ENCODE data around the gene EIF3B.
"Not testable (repeated sequence)": the region's sequence is repeated elsewhere in the genome, so short reads cannot be mapped to it uniquely, and the experiment has no call there.

Gene EIF3B

DNA sequence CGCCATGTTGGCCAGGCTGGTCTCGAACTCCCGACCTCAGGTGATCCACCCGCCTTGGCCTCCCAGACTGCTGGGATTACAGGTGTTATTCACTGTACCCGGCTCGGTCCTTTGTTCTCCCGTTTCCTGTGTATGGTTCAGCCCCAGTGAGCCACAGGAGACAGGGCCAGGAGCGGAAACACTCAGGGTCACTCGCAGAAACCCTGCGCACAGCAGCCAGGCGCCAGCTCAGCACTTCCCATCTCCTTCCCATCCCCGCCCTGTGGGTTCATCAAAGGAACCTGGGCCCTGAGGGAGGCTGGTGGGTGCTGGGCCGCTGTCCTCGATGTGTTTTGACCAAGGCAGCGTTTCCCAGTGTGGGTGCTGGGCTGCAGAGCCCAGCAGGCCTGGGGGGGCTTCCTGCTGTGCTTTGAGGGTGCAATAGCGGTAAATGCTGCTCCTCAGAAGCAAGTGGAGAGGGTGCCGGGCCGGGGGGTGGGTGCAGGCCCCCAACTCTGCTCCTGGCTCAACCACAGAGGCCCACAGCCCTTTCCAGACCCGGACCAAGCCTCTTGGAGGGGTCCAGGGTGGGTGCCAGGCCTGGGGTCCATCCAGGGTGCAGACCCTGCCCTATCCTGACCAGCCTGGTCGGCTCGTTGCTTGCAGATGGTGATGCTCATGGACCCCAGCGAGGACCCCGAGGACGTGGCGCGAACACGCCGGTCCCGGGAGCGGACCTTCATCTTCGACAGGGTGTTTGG lies 33.4 kb downstream of the EIF3B start:
- DNase-seq = no peak
- intact Hi-C loops (cut with DNase I) = no loop called here

GRCh38 chr7:2388637-2388954 lies 34.0 kb downstream of the EIF3B start:
- intact Hi-C loops (cut with DNase I) = no loop called here
- no peak for DNase-seq

DNA sequence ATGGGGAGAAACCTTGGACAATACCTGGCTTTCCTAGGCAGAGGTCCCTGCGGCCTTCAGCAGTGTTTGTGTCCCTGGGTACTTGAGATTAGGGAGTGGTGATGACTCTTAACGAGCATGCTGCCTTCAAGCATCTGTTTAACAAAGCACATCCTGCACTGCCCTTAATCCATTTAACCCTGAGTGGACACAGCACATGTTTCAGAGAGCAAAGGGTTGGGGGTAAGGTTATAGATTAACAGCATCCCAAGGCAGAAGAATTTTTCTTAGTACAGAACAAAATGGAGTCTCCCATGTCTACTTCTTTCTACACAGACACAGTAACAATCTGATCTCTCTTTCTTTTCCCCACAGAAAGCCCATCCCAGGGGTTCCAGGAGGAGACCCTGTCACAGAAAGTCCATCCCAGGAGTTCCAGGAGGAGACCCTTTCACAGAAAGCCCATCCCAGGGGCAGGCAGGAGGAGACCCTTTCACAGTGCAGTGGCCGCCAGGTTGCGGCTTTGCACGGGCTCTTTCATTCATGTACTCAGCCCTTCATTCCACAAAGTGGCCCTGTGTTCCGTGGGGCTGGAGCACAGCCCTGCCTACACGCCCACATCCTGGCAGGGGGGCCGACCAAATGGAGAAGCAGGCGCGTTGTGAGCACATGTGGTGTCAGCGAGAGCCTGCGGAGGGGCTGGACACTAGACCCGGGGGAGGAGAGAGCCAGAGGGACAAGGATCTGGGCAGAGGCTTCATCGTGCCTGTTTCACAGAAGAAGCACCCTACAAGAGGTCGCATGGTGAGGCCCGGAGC lies 35.6 kb downstream of the EIF3B start:
- peak; percentile 49 to 85 (median 74) for DNase-seq

GRCh38 chr7:2393706-2394105 lies 39.1 kb downstream of the EIF3B start:
- intact Hi-C loops (cut with DNase I) = no loop called here
- DNase-seq = no peak

More for the DNA sequence above, 35.6 kb downstream of the EIF3B start:
- intact Hi-C loops (cut with DNase I) = not testable (repeated sequence)

DNA sequence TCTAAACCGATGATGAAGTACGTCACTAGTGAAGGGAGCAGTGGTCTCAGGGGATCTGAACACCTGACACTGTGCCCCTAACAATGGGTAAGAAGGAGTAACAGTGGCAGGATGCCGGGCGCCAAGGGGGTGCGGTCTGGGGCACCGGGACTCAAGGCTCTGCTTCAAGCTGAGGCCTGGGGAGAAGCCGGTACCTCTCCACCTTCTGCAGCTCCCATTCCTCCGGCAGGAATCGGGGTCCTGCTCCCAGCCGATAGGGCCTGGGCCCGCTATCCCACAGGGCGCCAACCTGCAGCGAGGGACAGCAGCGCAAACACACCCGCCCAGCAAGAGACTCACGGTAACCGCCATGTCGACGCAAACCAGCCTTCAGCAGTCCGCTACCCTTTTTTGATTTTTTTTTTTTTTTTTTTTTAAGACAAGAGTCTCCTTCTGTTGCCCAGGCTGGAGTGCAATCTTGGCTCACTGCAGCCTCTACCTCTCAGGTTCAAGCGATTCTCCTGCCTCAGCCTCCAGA lies 40.0 kb downstream of the EIF3B start:
- no peak for DNase-seq
- intact Hi-C loops (cut with DNase I) = no loop called here

DNA sequence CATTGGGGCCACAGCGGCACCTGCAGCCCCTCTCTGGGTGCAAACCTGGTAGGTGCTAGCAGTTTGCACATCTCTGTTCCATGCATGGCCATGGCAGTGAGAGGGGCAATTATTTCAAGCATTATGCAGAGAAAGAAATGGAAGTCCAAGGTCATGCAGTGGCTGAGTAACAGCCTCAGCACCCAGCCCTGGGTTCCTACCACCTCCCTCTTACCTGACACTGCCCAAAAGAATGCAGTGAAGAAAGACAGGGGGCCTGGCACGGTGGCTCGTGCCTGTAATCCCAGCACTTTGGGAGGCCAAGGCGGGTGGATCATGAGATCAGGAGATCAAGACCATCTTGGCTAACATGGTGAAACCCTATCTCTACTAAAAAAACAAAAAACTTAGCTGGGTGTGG lies 43.9 kb downstream of the EIF3B start:
- intact Hi-C loops (cut with DNase I) = no loop called here
- no peak for DNase-seq

- intact Hi-C loops (cut with DNase I) = no loop called here
- peak in 35 of 42 donors; percentile 35 to 79 (median 53) for DNase-seq
Observed at GRCh38 chr7:2399848-2400587, 45.4 kb downstream of the EIF3B start.

DNA sequence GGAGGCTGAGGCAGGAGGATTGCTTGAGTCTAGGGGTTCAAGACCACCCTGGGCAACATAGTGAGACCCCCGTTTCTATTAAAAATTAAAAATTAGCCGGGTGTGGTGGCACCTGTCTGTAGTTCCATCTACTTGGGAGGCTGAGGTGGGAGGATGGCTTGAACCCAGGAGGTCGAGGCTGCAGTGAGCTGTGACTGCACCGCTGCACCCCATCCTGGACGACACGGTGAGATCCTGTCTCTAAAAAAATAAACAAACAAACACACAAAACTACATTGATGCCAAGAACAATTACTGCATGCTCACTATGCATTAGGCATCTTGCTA lies 48.0 kb downstream of the EIF3B start:
- intact Hi-C loops (cut with DNase I) = no loop called here
- DNase-seq = no peak

GRCh38 chr7:2403014-2403717 lies 48.5 kb downstream of the EIF3B start, which contains the start of gene CHST12:
CHST12 (plus strand) TSS chr7:2403611; CDS start chr7:2432640, 29,029 bp downstream.
- DNase-seq = peak; percentile 90 to 98 (median 95)
- intact Hi-C loops (cut with DNase I) = no loop called here

DNA sequence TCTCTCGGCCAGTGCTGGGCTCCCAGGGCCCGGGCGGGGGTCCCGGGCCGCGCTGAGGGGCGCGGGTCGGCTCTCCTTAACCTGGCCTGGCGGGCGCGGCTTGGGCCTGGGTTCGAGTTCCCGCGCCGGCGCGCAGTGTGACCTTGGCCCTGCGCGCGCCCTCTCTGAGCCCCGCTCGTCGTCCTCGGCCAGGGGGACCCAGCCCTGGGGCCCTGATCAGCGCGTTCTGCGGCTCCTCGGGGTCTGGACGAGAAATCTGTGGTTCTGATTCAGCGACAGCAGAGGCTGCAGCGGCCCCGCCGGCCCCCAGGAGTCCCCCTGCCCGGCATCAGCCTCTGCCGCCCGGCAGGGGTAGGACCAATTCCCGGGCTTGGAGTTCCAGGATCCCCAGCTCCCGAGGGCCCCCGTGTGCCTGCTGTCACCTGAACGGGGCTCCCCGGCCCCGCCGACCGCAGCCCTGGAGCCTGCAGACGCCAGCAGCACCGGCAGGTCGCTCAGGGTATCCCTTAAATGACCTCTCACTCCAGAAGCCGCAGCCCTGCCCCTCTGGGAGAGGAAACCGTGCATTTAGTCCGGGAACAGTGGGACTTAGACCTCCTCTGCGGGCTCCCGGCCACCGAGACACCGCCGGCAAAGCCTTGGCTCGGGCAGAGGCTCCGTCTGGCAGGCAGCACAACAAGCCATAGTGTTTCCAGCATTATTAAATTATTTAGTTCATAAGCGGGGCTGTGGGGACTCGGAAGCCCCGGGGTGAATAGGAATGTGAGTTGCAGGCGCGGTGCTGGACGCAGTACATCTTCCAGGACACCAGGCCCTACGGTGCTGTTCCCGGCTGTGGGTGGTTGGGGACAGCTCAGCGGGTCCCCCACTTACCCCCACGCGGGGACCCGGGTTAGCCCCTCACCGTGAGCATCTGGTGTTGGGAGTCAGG lies 49.4 kb downstream of the EIF3B start:
- intact Hi-C loops (cut with DNase I) = no loop called here
- peak in 40 of 42 donors; percentile 33 to 75 (median 56) for DNase-seq

GRCh38 chr7:2404714-2405119 lies 50.1 kb downstream of the EIF3B start:
- no peak for DNase-seq
- intact Hi-C loops (cut with DNase I) = no loop called here

GRCh38 chr7:2405201-2405600 lies 50.6 kb downstream of the EIF3B start:
- intact Hi-C loops (cut with DNase I) = no loop called here
- DNase-seq = no peak

DNA sequence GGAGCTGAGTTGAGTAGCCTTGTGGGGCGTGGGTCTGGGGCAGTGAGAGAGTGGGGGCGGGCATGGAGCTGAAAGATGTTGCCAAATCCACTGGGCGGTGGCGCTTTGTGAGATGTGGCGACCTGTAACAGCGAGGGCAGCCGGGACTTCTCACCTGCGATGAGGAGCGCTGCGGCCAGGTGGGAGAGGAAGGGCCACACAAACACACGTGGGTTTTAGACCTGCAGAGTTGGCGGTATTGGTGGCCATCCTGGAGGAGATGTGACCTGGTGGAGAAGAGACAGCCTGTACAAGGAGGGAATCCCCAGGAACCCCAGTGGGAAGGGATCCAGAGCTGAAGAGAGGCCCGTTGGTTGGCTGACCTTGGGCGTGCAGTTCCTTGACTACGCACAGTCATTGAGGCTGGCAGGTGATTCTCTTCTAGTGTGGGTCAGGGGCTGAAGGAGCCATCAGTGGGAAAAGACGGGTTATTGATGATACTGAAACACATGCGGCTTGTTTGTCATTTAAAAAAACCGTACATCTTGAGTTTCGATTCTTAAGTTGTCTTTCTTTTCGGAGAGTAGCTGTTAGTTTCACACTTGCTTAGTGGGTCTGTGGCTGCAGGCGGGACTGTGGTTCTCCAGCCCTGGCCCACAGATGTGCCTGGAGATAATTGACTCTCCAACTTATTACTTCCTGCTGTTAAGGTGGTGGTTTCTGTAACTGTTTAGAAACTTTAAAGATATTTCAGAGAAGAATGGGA lies 51.1 kb downstream of the EIF3B start:
- no peak for DNase-seq
- intact Hi-C loops (cut with DNase I) = no loop called here

GRCh38 chr7:2409745-2410414 lies 55.3 kb downstream of the EIF3B start:
- DNase-seq = no peak
- intact Hi-C loops (cut with DNase I) = no loop called here

- no peak for DNase-seq
- intact Hi-C loops (cut with DNase I) = no loop called here
Observed at GRCh38 chr7:2411049-2411448, 56.4 kb downstream of the EIF3B start.

GRCh38 chr7:2411815-2412586 lies 57.4 kb downstream of the EIF3B start:
- intact Hi-C loops (cut with DNase I) = no loop called here
- no peak for DNase-seq

Measured in head of caudate nucleus (tissue), 42 donors.